Skin of body (tissue), 2 donors: Measurements from ENCODE around the gene DTNA. TPM values are rescaled to one million over a fixed set of nuclear protein-coding genes. Genes with fewer than 3 reads are reported as not detected.
"Not testable (repeated sequence)": the region's sequence is repeated elsewhere in the genome, so short reads cannot be mapped to it uniquely, and the experiment has no call there.

Source experiments
- DNase-seq: peaks from one replicate; lab custom pipeline; 2025; lab: John Stamatoyannopoulos, UW
- total RNA-seq: library from RNA; depleted of rRNA; stranded (reverse); fragments of >200 nt; gene quantifications from one replicate; pipeline ENCODE4 v1.2.3, GENCODE V29; 2014

Gene DTNA
- total RNA-seq: 14.1 TPM

DNA sequence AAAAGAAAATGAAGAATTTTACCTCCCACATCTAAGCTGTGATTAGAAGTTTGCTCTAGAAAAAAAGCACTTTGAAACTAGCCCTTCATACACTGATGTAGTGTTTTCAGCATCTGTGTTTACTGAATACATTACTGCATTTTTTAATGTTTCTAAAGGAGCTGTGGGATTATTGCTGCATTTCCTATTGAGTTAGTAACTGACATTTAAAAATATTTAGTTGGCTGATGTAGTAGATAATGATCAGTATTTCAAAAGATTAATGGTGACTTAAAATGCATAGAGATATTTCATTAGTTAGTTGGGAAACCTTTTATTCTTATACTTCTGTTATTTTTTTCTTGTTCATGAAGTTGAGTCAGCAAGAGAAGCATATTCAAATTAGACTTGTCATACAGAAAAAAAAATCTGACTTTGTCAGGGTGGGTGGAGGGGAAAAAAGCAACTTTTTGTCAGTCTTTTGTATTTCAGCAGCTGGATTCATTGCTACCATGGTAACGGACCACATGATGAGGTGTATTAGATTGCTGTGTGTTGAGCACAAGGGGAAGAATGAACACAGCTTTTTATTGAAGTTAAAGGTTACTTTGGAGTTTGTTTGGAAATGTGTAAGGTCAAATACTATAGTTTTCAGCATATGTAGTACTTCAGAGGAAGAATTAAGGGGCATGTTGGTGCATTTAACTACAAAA lies at the start of gene DTNA:
Gene DTNA (plus strand): TSS at position 549 of the 692 bp plus-strand sequence. CDS start 45,679 bp downstream, outside the sequence.
- DNase-seq: peak; percentile 86

DNA sequence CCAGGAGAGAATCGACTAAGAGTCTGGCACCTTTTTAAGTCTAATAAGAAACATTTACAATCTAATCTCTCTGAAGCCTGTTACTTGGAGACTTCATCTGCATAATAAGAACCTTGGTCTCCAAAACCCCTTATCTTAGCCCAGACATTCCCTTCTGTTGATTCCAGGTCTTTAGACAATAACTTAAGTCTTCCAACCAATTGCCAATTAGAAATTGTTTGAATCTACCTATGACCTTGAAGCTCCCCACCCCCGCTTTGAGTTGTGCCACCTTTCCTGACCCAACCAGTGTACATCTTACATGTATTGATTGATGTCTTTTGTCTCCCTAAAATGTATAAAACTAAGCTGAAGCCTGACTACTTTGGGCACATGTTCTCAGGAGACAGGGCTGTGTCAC lies 49.5 kb upstream of the DTNA start:
- DNase-seq: no peak

GRCh38 chr18:34661464-34662087 lies 48.5 kb upstream of the DTNA start:
- peak; percentile 12 for DNase-seq

DNA sequence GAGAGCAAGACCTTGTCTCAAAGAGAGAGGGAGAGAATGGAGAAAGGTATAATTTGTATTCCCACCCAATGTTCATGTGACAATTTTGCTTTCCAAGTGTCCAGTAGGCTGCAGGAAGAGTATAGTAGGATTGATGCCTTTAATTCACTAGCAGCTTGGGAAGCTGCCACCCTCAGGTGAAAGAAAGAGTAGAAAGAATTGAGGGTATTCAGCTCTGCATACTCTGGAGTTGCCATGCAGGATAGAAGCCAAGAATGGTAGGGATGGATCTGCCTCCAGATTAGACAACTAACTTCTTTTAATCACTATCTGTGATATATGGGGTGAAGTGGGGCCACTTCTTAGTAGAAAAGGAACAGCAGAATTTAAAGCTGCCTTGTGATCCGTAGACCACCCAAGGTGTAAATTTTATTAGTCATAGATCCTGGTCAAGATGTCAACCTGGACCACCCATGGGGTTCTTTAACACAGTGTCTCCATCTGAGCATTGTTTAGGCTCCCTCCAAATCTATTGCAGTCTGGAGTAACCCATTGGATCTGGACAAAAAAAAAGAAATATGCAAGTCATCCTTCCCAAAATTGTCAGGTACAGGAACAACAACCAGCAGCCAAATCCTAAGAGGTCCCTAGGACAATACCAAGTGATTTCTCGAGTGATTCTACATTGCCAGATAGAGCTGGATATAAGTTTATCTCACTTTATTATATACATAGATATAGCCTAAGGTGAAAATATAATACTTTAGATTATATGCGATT lies 33.1 kb upstream of the DTNA start:
- no peak for DNase-seq

DNA sequence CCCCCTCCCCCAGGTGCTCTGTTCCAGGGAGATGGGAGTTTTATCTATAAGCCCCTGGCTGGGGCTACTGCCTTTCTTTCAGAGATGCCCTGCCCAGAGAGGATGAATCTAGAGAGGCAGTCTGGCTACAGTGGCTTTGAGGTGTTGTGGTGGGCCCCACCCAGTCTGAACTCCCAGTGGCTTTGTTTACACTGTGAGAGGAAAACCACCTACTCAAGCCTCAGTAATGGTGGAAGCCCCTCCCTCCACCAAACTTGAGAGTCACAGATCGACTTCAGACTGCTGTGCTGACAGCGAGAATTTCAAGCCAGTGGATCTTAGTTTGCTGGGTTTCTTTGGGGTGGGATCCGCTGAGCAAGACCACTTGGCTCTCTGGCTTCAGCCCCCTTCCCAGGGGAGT lies 20.3 kb upstream of the DTNA start:
- DNase-seq: not testable (repeated sequence)

- no peak for DNase-seq
Measured at GRCh38 chr18:34691614-34692013, 18.5 kb upstream of the DTNA start.

DNA sequence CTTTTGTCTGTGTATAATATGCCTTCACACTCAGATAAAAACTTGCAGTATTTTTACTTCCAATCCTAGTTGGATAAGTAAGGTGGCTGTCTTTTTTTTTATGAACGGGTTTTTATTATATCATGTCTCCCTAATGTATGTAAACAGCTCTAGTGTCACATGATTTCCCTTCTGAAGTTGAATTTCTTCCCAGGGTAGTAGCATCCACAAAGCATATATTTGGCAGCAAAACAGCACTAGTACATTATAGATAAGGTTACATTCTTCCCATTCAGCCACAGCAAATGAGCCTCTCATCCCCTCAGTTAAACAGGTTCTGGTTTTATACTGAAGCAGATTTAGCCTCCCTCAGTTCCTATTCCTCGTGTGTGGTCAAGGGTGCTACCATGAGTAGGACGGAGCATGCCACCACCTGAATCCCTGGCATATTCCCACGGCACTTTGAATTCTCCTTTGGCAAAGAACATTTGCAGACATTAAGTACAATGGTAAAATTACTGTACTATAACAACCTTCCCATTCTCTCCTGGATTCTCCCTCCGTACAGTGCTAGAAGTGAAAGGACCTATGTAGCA lies 15.4 kb upstream of the DTNA start:
- DNase-seq: no peak

DNA sequence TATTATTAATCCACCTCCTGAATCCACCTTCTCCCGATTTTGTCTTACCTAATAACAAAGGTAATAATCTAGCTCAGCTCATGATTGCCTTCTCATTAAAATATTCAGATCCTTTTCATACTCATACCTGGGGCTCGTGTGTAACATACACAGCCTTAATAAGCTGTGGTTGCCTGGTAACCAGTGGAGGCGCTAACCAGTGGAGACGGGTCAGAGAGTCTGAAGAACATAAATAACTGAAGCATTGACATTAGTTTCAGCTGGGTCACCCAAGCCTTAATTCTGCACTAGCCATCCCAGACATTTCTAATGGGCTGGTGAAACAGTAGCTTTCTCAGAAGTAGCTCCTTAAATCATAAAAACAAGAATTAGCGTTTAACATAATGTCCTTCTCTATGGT lies 14.8 kb upstream of the DTNA start:
- no peak for DNase-seq

DNA sequence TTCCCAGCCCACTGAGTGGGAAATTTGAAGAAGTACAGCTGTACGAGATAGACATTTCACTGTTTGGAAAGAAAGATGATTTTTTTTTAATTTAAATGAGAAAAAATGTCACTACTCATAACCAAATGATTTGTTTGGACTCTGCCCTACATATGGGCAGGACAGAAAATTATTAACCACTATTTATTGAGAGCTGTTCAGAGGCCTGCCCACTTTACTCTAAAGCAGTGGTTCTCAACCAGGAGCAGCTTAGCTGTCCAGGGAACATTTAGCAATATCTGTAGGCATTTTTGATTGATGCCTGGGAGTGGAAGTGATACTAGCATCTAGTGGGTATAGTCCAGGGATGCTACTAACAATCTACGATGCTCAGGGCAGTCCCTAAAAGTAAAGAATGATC lies 13.4 kb upstream of the DTNA start:
- no peak for DNase-seq

DNA sequence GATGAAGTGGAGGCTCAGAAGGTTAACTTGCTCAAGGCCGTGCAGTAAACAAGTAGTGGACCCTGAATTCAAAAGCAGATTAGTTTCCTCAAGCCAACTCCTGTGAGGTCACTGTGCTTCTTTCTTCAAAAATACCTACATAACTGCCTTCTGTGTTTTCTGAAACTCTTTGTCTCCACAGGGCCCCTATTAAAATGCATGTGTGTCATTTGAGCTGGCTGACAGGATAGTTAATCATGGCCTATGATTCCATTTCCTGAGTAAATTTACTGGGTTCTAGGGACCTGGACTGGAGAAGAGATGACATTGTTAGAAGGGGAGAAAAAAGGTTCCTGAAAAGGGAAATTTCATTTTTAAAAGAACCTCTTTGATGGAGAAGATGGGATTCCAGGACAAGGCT lies 12.9 kb upstream of the DTNA start:
- no peak for DNase-seq

DNA sequence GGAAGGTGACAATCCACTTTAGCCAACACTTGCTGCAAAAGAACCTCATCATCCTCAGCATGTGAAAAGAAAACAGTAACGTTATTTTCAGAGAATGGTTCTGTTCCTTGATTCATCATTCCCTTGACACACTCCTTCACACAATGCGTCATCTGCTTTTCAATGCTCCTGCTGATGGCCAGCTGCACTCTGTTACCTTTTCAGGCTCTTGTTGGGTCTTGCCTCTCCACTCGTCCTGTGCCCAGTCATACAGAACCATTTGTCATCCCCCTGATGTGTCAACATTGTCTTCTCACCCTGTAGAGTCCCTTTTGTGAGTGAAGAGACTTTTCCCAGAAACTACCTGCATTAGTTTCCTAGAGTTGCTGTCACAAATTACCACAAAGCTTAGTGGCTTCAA lies 12.2 kb upstream of the DTNA start:
- no peak for DNase-seq

GRCh38 chr18:34701911-34702310 lies 8.2 kb upstream of the DTNA start:
- DNase-seq: no peak

DNA sequence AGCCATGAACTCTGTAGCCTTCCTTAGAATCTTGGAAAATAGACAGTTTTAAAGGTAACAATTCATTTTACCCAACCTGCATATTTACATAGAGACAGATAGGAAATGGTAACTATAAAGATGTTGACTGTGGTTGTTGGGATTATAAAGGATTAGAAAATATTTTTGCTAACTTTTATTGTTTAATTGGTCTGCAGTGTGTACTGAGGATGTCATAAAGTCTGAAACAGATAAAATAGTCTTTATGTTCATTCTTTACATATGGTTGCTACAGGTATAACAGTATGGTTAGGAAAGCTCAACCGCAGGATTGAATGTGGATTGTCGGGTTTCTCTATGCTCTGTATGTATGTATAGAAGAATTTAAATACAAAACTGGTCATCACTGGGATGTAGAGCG lies 7.3 kb upstream of the DTNA start:
- no peak for DNase-seq

DNA sequence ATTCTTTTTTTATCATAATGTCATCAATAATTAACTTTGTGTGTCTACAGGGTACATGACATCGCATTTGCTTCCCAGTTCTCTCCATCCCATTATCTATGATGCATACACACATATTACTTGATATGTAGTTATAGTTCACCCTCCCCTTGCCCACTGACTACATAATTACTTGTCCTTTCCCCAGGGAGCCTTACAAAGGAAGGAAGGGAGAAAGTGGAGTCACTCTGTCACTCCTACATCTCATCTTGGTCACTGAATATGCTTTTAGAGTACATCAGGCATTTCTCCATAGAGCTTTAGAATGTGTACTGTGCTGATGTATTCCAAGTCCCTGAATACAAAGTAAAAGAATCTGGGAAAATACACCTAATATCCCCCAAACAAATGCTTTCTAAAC lies 6.0 kb upstream of the DTNA start:
- no peak for DNase-seq

DNA sequence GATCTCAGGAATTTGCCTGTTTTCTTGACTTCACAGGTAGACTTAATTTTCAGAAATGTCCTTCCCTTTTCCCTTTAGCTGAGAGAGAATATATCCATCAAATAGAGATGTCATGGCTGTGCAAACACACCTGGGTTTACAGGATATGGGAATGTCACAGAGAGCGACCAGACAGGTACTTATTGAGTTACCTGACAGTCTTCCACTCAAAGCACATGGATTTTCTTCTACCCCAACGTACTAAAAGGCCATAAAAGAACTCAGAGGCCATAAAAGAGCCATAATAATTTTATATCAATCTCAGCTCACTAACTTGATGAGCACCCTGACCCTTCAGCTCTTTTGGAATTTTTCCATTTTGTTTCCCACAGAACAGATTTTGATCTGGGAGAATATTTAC lies 5.3 kb upstream of the DTNA start:
- no peak for DNase-seq

DNA sequence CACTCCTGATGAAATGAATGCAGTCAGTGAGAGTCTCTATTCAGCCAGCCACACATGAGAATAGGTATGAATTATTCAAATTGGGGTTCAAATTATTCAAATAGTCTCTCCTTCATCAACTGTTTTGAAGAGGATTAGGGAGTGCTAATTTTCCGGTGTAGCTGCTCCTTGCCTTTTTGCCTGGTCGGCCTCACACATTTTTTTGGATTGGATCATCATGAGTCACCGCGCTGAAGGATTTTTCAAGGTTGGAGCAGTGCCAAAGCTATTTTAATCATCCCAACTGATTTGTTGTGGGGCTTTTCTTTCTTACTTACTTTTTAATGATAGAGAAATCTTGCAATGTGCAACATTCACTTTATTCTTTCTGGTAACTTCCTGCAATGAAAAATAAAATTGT lies 2.4 kb upstream of the DTNA start:
- peak; percentile 83 for DNase-seq

DNA sequence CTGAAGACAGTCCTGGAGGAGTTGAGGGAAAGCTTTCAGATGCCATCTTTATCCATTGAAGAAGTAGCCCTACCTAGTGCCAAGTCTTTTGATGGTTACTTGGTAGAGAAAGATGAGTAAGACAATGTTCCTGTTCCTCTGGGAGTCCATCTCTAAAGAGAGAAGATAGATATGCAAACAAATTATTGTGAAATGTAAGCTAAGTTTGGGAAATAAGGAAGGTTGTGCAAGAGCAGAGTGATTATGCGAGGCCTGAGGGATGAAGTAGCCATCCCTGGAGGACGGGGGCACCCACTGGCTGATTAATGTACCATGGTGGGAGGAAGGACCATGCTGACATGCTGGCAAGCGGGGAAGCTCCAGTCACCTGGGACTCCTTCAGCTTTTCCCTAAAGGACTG lies 994 bp upstream of the DTNA start:
- DNase-seq: no peak

DNA sequence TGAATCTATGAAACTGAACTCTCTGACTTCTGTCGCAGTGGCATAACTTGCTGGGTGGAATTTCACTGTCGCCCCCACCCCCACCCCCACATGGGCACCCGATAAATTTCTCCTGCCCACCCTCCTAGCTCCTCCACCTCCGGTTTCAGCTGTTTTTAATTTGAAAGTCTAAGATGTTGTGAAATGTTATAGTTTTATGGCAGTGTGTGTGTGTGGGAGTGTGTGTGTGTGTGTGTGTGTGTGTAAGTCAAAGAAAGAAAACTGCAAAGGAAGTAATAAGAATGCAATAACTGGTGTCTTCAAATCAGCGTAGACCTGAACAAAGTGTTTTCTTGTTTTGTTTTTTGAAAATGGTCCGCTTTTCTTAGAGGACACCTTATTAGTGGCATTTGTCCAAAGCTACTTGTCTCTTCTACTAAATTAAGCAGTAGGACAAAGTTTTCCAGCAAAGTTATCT lies 388 bp downstream of the DTNA start:
- peak; percentile 60 for DNase-seq

DNA sequence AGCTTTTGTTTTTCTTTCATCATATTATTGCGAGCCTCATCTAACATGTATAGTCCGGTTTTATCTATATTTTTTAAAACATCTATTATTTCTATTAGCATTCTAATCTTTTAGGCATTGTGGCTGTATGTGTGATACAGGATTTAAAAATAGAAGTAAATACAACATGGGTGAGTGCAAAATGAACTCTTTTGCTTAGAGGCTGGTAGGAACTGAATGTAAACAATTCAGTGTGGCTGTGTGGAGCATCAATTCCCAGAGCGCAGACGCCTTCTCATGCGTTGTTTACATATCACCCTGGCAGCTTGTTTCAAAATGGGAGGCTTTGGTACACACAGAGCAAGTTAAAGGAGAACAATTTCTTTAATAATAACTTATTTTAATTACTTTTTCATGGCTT lies 836 bp downstream of the DTNA start:
- DNase-seq: peak; percentile 63

DNA sequence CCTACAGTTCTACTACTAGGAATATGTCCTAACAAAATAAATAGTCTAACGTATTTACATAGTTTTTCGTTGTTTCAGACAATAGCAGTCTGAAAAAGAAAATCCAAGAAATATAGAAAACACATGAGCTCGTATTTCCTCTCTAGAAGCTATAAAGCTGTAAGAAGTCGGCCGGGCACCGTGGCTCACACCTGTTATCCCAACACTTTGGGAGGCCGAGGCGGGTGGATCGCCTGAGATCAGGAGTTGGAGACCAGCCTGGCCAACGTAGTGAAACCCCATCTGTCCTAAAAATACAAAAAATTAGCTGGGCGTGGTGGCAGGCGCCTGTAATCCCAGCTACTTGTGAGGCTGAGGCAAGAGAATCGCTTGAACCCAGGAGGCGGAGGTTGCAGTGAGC lies 6.0 kb downstream of the DTNA start:
- not testable (repeated sequence) for DNase-seq

DNA sequence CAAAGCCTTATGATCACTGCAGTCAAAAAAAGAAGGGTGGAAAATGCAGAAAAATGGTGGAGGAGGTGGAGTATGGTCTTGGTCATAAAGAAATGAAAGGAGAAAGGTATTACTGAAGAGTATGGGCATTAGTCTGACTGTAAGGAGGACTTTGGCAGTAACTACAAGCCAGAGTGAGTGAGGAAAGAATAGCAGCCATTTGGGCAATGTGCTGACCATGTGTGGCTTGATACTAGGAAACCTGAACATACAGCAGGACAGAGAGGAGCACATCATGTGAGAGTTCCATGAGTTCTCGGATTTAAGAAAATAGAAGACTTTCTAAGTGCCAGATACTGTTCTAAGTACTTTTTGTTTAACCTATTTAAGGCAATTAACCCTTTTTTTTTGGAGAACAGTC lies 8.5 kb downstream of the DTNA start:
- DNase-seq: peak; percentile 10

DNA sequence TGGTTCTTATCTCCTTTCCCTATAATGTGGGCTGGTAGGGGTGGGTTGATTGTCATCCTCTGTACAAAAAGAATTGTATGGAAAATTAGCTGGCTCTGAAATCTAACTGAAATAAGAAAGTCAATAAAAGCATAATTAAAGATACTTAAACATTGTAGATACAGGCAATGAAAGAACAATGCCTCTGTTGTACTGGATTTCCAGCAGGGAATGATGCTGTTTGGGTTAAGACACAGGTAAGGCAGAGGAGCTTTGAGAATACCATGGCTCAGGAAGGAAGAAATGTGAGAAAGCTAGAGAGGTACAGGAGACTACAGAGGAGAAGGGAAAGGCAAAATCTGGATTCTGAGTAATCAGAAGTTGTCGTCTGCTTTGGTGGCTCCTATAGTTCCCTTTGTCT lies 10.1 kb downstream of the DTNA start:
- DNase-seq: no peak
